ENCODE measurements around the gene DNAJB13.
A peak's percentile ranks its signal among the peaks of the same experiment; 100 is the strongest.

The DNAJB13 gene

DNA sequence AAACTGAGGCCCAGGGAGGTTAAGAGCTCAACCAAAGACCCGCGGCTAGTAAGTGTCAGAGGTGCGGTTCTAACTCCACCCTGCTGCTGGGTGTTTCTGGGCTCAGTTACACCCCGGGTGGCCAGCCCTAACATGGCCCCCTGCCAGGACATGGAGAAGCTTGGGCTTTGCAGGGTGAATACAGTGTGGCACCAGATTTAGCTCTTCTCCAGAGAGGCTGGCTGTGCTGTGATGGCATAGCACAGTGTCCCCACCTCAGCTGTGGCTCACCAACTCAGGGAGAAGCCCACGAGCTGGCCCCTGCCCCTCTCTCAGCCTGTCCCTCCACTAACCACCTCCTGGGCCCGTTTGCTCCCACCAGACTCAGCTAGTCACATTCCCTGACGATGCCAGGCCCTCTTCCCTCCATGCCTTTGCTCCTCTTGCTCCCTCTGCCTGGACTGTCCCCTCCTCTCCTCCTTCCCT lies 51.0 kb downstream of the DNAJB13 start:
- no peak for DNase-seq

DNA sequence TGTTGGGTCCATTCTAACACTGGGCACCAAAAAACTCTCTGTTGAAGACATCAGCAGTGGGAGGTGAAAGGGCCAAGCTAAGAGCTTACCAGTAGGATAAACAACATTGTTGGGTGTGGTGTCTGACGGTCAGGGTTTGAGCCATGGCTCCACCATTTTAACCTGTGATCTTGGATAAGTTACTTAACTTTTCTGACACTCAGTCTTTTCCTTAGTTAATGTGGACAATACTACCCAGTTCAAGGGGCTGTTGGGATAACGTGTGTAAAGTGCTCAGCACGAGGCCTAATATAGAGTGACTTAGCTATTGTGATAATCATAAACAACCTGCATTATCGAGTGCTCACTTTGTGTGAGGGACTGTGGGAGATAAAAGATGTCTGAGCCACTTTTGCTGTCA lies 52.0 kb downstream of the DNAJB13 start:
- no peak for DNase-seq

DNA sequence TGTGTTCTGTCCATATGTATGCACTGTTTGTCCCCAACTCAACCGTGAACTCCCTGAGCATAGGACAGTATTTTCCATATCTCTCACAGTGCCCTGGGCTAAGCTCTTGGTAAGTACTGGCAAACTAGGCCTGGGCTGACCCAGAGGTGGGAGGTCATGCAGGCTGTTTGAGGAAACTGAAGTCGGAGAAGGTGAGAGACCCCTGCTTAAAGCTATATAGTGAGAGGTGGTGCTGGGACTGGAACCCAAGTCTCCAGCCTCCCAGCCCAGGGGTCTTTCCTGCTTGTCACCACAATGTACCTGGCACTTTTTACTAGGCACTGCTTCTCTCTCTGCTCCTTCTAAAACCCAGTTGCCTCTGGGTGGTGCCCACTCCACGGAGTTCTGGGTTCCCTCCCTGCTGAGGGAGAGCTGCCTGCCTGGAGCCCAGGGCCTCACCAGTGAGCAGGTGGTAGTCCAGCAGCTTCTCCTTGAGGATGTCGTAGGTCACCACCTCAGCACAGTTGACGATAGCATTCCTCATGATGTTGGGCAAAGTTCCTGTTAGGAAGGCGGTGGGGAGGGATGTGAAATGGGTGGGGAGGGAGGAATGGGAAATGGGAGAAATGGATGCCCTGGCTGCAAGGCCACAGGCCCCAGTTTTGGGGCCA lies 53.3 kb downstream of the DNAJB13 start:
- DNase-seq, result no peak

DNA sequence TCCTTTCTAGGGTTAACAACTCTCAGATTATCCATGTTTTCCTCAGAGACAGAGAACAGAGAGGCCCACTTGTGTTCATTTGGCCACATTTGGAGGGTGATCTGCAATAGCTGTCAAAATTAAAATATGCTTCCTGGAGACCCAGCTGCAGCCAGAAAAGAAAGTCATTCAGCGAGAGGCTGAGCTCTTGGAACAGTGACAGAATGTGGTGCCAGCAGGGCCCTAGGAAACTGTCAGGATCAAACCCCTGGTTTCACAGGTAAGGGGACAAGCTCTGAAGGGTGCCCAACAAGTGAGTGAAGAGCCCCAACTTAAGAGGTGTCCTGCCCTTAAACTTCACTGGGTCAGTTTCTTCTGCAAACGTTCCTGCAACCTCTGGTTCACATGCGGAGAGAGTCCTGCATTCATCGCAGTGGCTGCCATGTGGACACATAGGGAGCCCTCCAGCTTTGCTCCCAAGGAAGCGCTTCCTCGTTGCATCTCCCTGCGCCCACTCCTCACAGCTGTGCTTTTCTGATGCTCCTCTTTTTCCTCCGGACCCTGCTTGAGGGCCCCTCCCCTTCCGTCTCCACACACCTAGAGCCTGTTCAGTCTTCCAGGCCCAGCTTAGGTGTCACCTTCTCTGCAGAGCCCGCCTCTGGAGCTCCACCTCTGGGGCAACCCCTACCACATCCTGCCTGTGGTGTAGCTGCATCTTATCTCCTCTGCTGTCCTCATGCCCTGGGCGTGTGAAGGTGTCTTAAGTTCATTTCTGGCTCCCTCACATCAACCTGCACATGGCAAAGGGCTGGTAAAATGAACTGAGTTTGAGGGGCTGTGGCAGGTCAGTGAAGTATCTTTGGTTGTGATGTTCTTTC lies 54.2 kb downstream of the DNAJB13 start:
- peak; percentile 65 for DNase-seq

DNA sequence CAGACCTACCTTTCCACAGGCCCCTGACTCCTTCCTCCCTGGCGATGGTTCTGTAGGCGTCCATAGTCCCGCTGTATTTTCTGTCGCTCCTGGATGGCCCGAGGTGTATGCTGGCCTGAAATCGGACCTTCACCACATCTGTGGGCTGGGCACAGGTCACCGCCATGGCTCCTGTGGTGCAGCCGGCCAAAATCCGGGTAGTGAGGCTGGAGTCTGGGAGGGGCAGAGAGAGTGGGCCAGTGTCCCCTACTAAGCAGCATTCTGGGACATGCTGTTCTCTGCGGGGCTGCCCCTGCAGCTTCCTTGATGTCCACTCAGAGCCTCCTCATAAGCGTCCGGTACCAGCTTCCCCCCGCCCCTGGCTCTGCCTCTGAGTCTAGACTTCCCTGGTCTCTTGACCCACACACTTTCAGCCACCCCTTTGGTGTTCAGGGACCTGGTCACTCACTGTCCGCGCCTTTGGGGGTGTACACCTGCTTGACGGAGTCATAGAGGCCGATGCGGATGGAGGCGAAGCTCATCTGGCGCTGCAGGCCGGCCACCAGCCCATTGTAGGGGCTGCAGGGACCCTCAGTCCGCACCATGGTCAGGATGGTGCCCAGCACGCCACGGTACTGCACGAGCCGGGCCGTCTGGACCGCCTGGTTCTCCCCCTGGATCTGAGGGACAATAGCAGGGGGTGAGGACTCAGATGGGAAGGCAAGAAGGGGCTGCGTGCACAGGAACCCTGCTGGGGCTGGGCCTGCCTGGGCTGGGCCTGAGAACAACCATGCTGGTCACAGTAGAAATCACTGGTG lies 55.1 kb downstream of the DNAJB13 start:
- no peak for DNase-seq

DNA sequence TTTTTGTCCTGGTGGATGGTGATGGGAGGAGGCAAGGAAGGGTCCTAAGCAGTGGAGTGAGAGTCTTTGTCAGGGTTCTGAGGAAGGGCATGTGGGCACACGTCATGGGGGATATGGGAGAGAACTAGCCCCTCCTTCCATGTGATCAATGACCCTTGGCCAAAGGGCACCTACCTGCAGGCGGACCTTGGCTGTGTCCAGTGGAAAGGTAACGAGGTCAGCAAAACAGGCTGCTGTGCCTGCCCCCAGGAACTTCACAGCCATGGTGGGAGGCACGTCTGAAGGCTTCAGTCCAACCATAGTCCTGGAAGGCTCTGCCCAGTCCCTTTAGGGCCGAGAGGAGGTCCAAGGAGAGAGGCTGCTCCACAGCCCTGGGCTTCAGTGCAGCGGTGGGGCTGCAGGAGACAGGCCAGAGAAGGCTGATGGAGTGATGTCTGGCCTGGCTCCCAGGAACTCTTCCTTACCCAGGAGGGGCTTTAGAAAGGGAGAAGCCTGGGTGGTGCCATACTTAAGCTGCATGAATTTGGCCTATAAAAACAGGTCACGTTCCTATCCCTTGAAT lies 56.0 kb downstream of the DNAJB13 start:
- DNase-seq, result no peak

DNA sequence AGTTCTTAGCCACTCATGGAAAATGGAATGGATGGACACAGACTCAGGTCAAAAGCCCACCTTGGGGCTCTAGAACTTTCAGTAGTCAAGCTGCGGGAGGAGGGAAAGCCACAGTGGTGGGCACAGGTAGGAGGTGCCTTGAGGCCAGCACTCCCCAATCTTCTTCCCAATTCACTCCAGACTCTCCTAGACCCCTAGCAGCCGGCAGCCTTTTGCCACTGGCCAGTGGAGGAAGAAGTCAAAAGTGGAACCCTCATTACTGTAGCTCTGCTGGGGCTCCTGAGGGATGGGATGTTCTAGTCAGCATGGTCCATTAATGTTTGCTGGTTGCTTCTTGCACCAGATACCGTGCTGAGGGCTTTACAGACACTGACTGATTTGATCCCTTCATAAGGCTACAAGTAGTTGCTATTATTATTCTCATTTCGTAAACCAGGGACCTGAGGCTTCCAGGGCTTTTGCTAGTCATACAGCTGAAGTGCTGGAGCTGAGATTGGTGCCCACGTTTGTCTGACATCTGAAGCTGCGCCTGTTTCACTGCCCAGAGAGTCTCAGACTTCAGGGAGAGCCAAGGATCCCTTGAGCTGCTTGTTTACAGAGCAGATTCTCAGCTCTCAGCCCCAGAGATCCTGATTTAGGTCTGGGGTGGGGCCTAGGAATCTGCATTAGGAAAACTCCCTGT lies 57.0 kb downstream of the DNAJB13 start:
- DNase-seq, result no peak

DNA sequence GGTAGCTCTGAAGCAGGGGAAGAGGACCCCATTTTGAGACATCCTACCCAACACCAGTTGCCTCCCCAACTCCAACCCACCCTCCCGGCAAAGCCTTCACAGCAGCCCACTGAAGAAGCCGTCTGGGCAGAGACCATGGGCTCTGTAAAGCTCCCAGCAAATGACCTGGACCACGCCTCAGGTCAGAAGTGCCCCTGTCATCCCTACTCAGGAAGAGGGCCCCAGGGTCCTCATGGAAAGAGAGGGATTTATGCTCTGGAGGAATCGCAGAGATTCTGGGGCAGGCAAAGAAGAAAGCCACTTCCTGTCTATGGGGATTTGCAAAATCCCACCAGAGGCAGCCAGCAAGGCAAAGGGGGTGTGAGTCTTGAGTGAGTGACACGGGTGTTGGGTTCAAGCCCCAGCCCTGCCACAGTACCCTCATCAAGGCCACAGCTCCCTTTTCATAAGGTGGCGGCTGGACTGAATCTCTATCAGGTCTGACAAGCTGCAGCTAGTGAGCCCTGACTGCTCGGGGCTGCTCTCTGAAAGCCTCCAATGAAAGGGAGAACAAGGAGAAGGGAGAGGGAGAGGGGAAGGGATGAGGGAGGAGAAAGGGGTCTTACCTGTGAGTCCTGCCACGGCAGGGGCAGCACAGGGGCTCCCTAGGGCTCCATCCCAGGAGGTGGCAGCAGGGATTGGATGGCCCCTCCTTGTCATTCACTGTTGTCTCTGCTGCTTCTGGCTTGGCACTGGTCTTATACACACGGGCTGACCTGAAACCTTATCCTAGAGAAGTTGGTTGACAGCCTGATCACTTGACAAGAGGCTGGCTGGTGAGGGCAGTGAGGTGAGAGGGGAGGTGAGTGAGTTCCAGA lies 57.8 kb downstream of the DNAJB13 start, which contains the start of gene UCP3:
Gene UCP3 (minus strand): TSS at position 713 of the 857 bp plus-strand sequence. CDS start 2,043 bp downstream, outside the sequence.
- no peak for DNase-seq

DNA sequence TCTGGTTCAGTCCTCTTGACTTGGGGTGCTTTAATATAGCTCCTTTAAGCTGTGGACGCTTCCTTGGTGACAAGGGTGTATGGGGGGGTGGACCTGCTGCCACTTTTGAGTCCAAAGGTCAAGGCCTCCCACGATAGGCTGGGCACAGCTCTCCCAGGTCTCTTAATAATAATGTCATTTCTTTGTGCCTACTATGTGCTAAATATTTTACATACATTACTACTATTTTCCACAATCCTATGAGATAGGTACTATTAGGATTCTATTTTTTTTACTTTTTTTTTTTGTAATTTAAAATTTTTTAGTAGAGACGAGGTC lies 58.4 kb downstream of the DNAJB13 start:
- DNase-seq, result no peak

DNA sequence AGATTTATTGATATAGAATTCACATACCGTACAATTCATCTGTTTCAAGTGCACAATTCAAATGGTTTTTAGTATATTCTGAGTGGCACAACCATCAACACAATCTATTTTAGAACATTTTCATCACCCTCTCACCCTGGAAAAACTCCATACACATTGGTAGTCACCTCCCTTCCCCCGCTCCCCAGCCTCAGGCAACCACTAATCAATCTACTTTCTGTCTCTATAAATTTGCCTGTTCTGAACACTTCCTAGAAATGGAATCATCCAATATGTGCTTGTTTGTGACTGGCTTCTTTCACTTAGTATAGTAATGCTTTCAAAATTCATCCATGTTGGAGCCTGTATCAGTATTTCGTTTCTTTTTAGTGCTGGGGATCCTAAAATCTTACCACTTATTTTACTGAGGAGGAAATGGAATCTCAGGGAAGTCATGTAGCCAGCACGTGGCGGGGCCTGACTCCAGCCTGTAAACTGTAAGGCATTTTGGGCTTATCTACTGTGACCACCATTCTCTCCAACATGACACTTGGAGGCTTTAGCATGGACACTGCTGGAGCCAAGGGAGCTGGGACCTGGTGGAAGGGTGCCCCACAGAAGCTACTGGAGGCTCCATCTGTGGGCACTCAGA lies 59.0 kb downstream of the DNAJB13 start:
- DNase-seq, result no peak

DNA sequence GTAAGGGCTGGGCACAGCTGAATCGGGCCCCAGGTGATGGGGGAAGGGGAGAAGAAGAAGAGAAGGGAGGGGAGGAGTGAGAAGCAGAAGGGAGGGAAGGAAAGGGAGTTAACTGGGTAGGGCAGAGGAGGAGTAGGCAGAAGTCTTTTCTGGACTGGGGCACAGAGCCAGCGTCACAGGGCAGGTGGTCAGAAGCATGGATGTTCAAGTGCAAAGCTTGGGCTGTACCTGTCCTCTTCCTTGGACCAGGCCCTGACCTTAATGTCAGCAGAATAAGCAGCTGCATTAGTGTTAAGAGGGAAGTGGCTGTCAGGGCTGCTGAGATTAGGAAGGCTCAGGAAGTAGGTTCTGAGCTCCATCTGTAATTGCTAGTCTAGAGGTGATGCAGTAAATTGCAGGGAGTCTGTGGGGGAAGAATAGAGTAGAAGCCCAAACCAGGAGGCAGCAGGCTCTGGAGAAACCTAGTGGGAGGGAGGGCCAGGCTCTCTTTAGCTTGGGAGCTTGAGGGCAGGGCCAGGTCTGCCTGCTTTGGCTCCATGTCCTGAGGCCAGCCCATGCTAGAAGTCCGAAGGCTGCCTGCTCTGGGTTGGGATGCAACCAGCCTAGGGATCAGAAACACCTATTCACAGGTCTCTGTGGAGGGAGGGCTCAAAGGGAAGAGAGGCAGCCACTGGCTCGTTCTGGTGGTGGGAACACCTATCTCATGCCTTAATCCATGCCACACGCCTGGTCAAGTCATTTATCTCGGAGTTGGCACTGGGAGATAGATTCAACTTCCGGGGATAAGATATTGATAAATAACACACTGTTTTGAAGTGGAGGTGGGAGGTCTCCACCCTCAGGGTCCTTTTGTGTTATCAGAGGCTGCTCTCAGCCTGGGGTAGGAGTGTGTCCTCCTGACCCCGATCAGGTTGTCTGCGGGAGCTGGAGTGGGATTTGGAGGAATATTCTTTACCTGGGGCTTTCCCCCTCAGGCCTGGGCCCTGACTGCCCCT lies 59.8 kb downstream of the DNAJB13 start:
- no peak for DNase-seq

DNA sequence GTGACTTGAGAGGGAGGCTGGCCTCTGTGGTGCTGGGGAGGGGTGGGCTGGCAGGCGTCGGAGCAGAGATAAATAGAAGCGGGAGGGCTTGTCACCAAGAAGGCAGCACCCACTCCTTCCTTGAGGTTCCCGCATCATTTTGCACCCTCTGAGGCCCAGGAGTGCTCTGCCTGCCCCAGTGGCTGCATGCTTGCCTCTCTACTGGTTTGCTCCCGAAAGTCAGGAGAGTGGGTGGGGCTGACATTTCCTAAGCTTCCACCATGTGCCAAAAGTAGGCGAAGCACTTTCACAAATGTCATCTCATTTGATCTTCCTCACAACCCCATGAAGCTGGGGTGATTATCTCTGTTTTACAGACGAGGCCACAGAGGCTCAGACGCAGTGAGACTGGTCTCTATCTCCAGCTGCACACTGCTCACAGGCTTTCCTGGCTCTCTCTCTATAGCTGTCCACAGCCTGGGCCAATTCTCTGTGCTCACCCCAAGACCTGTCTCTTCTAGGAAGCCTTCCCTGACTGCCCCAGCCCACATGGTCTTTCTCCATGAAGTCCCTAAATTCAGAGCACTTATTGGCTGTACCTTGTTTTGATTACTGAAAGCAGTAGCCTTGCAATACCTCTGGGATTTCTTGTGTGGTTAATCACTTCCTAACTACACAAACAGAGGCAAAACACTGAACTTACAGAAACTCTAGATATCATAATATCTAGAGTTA lies 60.7 kb downstream of the DNAJB13 start:
- no peak for DNase-seq

DNA sequence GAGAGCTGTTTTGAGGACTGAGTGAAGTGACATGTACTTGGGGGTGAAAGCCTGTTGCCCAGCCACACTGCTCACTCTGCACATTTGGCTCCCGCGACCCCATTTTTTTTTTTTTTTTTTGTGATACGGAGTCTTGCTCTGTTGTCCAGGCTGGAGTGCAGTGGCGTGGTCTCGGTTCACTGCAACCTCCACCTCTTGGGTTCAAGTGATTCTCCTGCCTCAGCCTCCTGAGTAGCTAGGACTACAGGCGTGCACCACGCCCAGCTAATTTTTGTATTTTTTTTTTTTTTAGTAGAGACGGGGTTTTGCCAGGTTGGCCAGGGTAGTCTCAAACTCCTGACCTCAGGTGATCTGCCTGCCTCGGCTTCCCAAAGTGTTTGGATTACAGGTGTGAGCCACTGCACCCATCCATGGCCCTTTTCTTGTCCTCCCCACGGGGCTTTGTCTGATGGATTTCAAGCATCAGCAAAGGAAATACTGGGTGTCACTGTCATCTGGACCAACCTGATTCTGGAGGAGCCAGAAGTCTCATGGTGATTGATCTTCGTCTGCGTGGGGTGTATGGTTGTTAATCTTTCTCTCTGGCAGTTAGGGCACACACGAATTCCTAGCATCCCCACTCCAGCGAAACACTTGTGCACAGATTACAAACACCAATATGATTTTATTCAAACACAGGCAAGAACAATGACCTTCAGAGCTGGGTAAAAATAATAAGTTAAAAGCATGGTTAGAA lies 61.4 kb downstream of the DNAJB13 start:
- DNase-seq, result no peak

DNA sequence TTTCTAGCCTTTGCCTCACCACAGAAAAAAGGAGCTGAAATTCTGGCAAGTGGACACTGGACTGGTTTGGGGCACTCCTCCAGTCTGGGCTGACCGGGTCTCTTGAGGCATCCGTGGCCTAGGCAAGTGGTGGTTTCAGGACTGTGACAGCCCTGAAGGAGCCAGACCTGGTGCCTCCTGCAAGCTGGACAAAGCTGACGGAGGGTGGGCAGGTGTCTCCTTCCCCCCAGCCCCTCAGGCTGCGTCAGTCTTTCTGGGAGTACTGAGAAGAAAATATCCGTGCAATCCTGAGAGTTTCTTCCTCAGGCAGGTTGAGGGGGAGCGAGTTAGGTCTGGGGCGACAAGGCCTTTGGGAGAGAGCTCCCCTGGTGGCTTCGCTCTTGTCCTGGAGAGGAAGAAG lies 62.3 kb downstream of the DNAJB13 start:
- no peak for DNase-seq

DNA sequence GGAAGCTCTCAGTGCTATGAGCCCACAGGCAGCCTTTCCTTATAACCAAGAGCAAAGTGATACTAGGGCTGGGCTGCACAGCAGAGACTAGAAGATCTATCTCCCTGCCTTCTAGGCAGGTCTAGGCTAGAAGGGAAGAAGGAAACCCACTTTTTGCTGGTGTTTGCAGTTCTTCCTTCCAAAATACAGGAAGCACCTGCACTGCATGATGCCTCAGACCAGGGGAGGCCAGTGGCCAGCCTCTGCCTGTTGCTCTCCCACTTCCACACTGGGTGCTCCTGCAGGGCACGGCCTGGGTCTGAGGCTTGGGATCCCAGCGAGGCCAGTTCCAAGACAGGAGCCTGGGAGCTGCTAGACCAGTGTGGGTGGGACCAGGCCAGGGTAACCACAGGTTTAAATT lies 64.1 kb downstream of the DNAJB13 start:
- no peak for DNase-seq

DNA sequence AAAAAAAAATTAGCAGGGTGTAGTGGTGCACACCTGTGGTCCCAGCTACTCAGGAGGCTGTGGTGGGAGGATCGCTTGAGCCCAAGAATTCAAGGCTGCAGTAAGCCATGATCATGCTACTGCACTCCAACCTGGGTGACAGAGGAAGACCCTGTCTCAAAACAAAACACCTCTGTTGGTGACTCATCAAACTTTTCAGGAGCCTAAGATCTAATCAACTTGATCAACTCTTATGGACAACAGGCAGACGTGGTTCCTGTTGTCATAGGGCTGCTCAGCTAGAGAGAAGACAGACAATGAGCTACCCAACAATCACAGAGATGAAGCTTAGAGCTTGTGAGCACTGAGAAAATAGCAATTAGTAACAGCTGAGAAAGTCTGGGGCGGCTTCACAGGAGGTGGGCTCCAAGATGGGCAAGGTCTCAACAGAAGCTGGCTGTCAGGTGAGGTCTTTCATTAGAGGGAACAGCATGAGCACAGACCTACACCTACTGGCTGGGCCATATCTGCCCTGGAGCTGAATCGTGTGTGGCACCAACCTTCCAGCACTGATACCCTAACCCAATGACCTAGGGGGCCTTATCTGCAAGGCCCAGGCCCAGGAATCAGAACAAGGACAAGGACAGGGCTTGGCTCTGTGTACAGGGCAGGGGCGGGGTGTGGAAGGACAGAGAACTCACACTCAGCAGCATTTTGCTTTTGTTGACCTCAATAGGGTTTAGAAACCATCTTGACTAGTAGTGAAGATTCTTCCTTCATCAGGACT lies 65.3 kb downstream of the DNAJB13 start:
- DNase-seq, result no peak

DNA sequence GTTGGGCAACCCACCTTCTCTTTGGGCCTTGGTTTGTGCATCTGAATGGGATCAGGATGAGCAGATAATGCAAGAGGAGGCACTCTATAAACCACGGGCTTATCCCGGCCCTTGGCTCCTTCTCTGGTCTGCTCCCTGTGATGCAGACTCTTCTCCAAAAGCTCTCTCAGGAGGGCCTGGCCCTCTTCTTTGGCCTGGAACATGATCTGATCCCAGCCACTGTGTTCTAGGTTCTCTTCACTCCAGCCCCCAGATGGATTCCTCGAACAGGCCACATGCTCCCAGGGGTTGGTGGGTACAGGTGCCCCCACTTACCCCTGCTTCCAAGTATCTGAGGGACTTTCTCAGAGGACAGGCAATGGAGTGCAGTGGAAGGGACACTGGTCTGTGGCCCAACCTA lies 66.8 kb downstream of the DNAJB13 start:
- DNase-seq, result no peak

All from activated T-cell treated with anti-CD3 and anti-CD28 coated beads for 4 hours (primary cell).